Smooth muscle cell (in vitro differentiated cells): ENCODE results near the gene RASA3. TPM values are rescaled to one million over a fixed set of nuclear protein-coding genes. Genes with fewer than 3 reads are reported as not detected.

ENCODE experiments used
- DNase-seq: peaks from one replicate; lab custom pipeline; 2025; ENCODE audit not compliant: unreplicated experiment; lab: John Stamatoyannopoulos, UW
- H2AFZ ChIP-seq: fragments of 200-600 bp; sonication (generic); 2 replicates; pipeline ENCODE4 v1.6.0; 2016; ENCODE audit warnings: antibody characterized with exemption, low read depth, mild to moderate bottlenecking
- H3F3A ChIP-seq: fragments of 200-600 bp; sonication (generic); 2 replicates; pipeline ENCODE4 v1.6.0; 2017; ENCODE audit warnings: antibody characterized with exemption, low read depth
- H3K27ac ChIP-seq: fragments of 200-600 bp; sonication (generic); 2 replicates; pipeline ENCODE4 v1.5.1; 2016; ENCODE audit warnings: low read depth, mild to moderate bottlenecking
- H3K27me3 ChIP-seq: fragments of 200-600 bp; sonication (generic); 2 replicates; pipeline ENCODE4 v1.6.1; 2016; ENCODE audit warnings: low read depth, mild to moderate bottlenecking
- H3K36me3 ChIP-seq: fragments of 200-600 bp; sonication (generic); 2 replicates; pipeline ENCODE4 v1.5.1; 2016; ENCODE audit warnings: low read depth
- H3K4me1 ChIP-seq: fragments of 200-600 bp; sonication (generic); 2 replicates; pipeline ENCODE4 v1.5.1; 2016; ENCODE audit warnings: low read depth
- H3K4me2 ChIP-seq: fragments of 200-600 bp; sonication (generic); 2 replicates; pipeline ENCODE4 v1.6.0; 2016; ENCODE audit warnings: mild to moderate bottlenecking
- H3K4me3 ChIP-seq: fragments of 200-600 bp; sonication (generic); 2 replicates; pipeline ENCODE4 v1.5.1; 2016; ENCODE audit warnings: mild to moderate bottlenecking
- H3K79me2 ChIP-seq: fragments of 200-600 bp; sonication (generic); 2 replicates; pipeline ENCODE4 v1.6.0; 2016; ENCODE audit warnings: low read depth, mild to moderate bottlenecking
- H3K9ac ChIP-seq: fragments of 200-600 bp; sonication (generic); 2 replicates; pipeline ENCODE4 v1.6.0; 2016; ENCODE audit warnings: low read depth
- H3K9me3 ChIP-seq: fragments of 200-600 bp; sonication (generic); replicated peaks from 2 replicates; pipeline ENCODE4 v1.5.1; 2016; ENCODE audit warnings: low read depth
- H4K20me1 ChIP-seq: fragments of 200-600 bp; sonication (generic); 2 replicates; pipeline ENCODE4 v1.6.0; 2016; ENCODE audit warnings: low read depth
- CTCF ChIP-seq: fragments of 200-600 bp; sonication (generic); IDR thresholded peaks from 2 replicates; pipeline ENCODE4 v1.5.1; 2017; ENCODE audit warnings: borderline replicate concordance, mild to moderate bottlenecking, antibody characterized with exemption; ENCODE audit not compliant: insufficient read depth, poor library complexity, severe bottlenecking
- WGBS: methylation state at CpG from one replicate; pipeline ENCODE4 v1.1.7; 2016; ENCODE audit warnings: low lambda C conversion rate; 5-methylcytosine and 5-hydroxymethylcytosine counted together
- polyA plus RNA-seq: library from polyadenylated mRNA; unstranded; fragments of >200 nt; fragmentation: Nextera tagmentation; extraction: Ambion mirVana; gene quantifications from 2 replicates; pipeline ENCODE4 v1.2.1, GENCODE V29; 2016
- total RNA-seq: library from RNA; depleted of rRNA; stranded (reverse); fragments of >200 nt; gene quantifications from 2 replicates; pipeline ENCODE4 v1.2.3, GENCODE V29; 2014

The RASA3 gene
- total and polyA plus RNA-seq, 2 experiments from 2014 or later = 21.3 to 26.8 TPM

DNA sequence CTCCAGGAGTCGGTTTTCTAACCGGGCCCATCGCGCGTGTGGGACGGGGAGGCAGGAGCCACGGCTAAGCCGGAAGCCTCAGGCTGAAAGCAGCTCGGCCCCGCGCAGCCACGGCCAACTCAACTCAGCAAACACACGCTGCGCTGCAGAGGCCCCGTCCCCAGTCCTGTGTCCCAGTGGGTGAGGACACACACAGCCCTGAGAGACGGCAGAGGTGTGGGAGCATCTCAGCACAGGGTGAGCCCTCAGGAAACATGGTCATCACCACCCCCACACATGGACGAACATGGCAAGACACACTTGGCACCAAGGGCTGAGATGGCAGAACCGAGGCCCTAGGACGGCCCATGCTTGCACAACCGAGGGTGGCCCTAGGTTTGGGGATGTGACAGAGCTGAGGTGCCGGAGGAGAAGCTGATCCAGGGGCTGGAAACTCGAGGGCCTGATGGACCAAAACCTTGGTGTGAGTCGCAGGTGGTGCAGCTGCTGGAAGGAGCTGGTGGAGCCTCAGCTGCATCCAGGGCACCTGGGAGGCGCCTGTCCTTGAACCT, 129.6 kb downstream of the RASA3 start:
- H4K20me1 ChIP-seq = no peaks in the 10 kb centered on the region
- no peak for DNase-seq
- no peaks in the 10 kb centered on the region for H3F3A ChIP-seq
- no peak overlapping the region for H2AFZ ChIP-seq
- no peak overlapping the region for H3K9ac ChIP-seq
- no peak overlapping the region for H3K27ac ChIP-seq
- H3K9me3 ChIP-seq = no peaks in the 10 kb centered on the region
- no peaks in the 10 kb centered on the region for H3K36me3 ChIP-seq
- no peaks in the 10 kb centered on the region for H3K27me3 ChIP-seq
- H3K4me2 ChIP-seq = no peak overlapping the region
- 94% methylated on average over 24 of the region's 24 CpGs for WGBS
- H3K4me1 ChIP-seq = no peaks in the 10 kb centered on the region
- no peaks in the 10 kb centered on the region for H3K79me2 ChIP-seq
- TF ChIP-seq CTCF = no peak
- H3K4me3 ChIP-seq = no peak overlapping the region

GRCh38 chr13:114002009-114002544, 130.3 kb downstream of the RASA3 start:
- Histone ChIP-seq H3K27ac (no peak overlapping the region), H2AFZ (no peak overlapping the region), H4K20me1 (no peaks in the 10 kb centered on the region), H3K4me3 (no peak overlapping the region), H3K27me3 (no peaks in the 10 kb centered on the region), H3K9ac (no peak overlapping the region), H3K79me2 (no peaks in the 10 kb centered on the region), H3K4me2 (no peak overlapping the region), H3F3A (no peaks in the 10 kb centered on the region), H3K4me1 (no peaks in the 10 kb centered on the region), H3K9me3 (no peaks in the 10 kb centered on the region), H3K36me3 (no peaks in the 10 kb centered on the region)
- no peak for DNase-seq
- TF ChIP-seq CTCF = no peak
- WGBS = 91% methylated on average over 20 of the region's 27 CpGs

DNA sequence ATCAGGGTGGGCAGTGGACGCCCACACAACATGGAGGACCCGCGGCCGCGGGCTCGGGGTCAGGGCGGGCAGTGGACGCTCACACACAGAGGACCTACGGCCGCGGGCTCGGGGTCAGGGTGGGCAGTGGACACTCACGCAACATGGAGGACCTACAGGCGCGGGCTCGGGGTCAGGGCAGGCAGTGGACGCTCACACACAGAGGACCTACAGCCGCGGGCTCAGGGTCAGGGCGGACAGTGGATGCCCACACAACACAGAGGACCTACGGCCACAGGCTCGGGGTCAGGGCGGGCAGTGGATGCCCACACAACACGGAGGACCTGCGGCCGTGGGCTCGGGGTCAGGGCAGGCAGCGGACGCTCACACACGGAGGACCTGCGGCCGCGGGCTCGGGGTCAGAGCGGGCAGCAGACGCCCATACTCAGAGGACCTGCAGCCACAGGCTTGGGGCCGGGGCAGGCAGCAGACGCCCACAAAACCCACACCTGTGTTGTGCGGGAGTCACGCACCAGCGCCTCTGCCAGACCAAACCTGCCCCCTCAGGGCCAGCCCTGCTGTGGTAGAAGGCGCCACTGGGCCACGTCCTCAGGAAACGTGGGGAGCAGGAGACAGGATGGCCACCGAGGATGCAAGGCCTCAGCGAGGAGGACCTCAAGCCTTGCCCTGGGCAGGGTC, 131.0 kb downstream of the RASA3 start:
- no peak overlapping the region for H2AFZ ChIP-seq
- 97% methylated on average over 46 of the region's 46 CpGs for WGBS
- H4K20me1 ChIP-seq = no peaks in the 10 kb centered on the region
- TF ChIP-seq CTCF = no peak
- H3K79me2 ChIP-seq = no peaks in the 10 kb centered on the region
- no peak for DNase-seq
- H3K27me3 ChIP-seq = no peaks in the 10 kb centered on the region
- H3K36me3 ChIP-seq = no peaks in the 10 kb centered on the region
- H3K27ac ChIP-seq = no peak overlapping the region
- H3K4me1 ChIP-seq = no peaks in the 10 kb centered on the region
- H3F3A ChIP-seq = no peaks in the 10 kb centered on the region
- H3K4me3 ChIP-seq = no peak overlapping the region
- H3K9ac ChIP-seq = no peak overlapping the region
- no peaks in the 10 kb centered on the region for H3K9me3 ChIP-seq
- H3K4me2 ChIP-seq = no peak overlapping the region
